BLaER1 treated with 17β-estradiol and CSF1 and Interleukin-3, amounts not matched to agents 10 nM and 100 nM (cell line): Measurements from ENCODE around the gene MCC.

Experiments used
- H3K27ac ChIP-seq, 11 experiments: shearing (Covaris generic); formaldehyde crosslinking; 2 replicates each; pipeline ENCODE4 v1.8.1; 2022
- H3K27me3 ChIP-seq, 11 experiments: shearing (Covaris generic); formaldehyde crosslinking; 2 replicates each; pipeline ENCODE4 v1.8.1; 2022
- H3K36me3 ChIP-seq, 11 experiments: shearing (Covaris generic); formaldehyde crosslinking; 2 replicates each; pipeline ENCODE4 v1.8.1; 2022
- H3K4me1 ChIP-seq, 10 experiments: shearing (Covaris generic); formaldehyde crosslinking; 2 replicates each; pipeline ENCODE4 v1.8.1; 2022
- H3K4me2 ChIP-seq, 11 experiments: shearing (Covaris generic); formaldehyde crosslinking; 2 replicates each; pipeline ENCODE4 v1.8.1; 2022
- H3K4me3 ChIP-seq, 10 experiments: shearing (Covaris generic); formaldehyde crosslinking; 2 replicates each; pipeline ENCODE4 v1.8.1; 2022
- H3K9ac ChIP-seq, 11 experiments: shearing (Covaris generic); formaldehyde crosslinking; 2 replicates each; pipeline ENCODE4 v1.8.1; 2022
- H3K9me3 ChIP-seq, 11 experiments: shearing (Covaris generic); formaldehyde crosslinking; replicated peaks in 1 of 11; 2 replicates each; pipeline ENCODE4 v1.8.1; 2022
- H4K20me1 ChIP-seq, 11 experiments: shearing (Covaris generic); formaldehyde crosslinking; 2 replicates each; pipeline ENCODE4 v1.8.1; 2022
- Cebpa-rat ChIP-seq, 11 experiments: shearing (Covaris generic); IDR thresholded peaks; 2 replicates each; pipeline ENCODE4 v1.8.1; 2022

The MCC gene

GRCh38 chr5:113005454-113005853 is 482.8 kb downstream of the MCC start:
- H3K9me3 ChIP-seq, result no peaks in the 10 kb centered on the region
- peaks cover 0 to 16% (median 0%) of the 10 kb centered on the region in 10 experiments; a peak in 6 of 20 replicates for H3K4me1 ChIP-seq
- no peak overlapping the region for H3K9ac ChIP-seq
- peaks cover 91 to 100% (median 98%) of the 10 kb centered on the region in 11 experiments for H3K36me3 ChIP-seq
- H4K20me1 ChIP-seq, result peaks cover 0 to 63% (median 11%) of the 10 kb centered on the region in 11 experiments; a peak in 14 of 22 replicates
- TF ChIP-seq Cebpa-rat (IDR thresholded peaks at IDR 0.05), result no peak
- peak overlapping the region in 2 of 11 experiments; percentile 56 to 57; a peak in 3 of 22 replicates for H3K4me2 ChIP-seq
- H3K27me3 ChIP-seq, result no peaks in the 10 kb centered on the region
- H3K27ac ChIP-seq, result no peak overlapping the region
- no peak overlapping the region for H3K4me3 ChIP-seq

- Histone ChIP-seq H3K36me3 (peaks cover 92 to 100% (median 98%) of the 10 kb centered on the region in 11 experiments), H3K27me3 (no peaks in the 10 kb centered on the region), H4K20me1 (peaks cover 0 to 80% (median 25%) of the 10 kb centered on the region in 11 experiments; a peak in 16 of 22 replicates), H3K27ac (no peak overlapping the region), H3K4me2 (no peak overlapping the region), H3K4me1 (peaks cover 0 to 16% (median 0%) of the 10 kb centered on the region in 10 experiments; a peak in 6 of 20 replicates), H3K9me3 (no peaks in the 10 kb centered on the region), H3K4me3 (no peak overlapping the region), H3K9ac (no peak overlapping the region)
- no peak for TF ChIP-seq Cebpa-rat (IDR thresholded peaks at IDR 0.05)
Measured at GRCh38 chr5:113003763-113004162, 484.5 kb downstream of the MCC start.

- TF ChIP-seq Cebpa-rat (IDR thresholded peaks at IDR 0.05), result no peak
- H3K36me3 ChIP-seq, result peaks cover 93 to 100% (median 98%) of the 10 kb centered on the region in 11 experiments
Measured at GRCh38 chr5:113002423-113002822, 485.8 kb downstream of the MCC start.

GRCh38 chr5:113000466-113000865 is 487.8 kb downstream of the MCC start:
- no peak overlapping the region for H3K4me2 ChIP-seq
- peaks cover 0 to 12% (median 0%) of the 10 kb centered on the region in 10 experiments; a peak in 4 of 20 replicates for H3K4me1 ChIP-seq
- no peaks in the 10 kb centered on the region for H3K27me3 ChIP-seq
- H3K27ac ChIP-seq, result no peak overlapping the region
- TF ChIP-seq Cebpa-rat (IDR thresholded peaks at IDR 0.05), result no peak
- peaks cover 25 to 92% (median 52%) of the 10 kb centered on the region in 11 experiments; a peak in 20 of 22 replicates for H4K20me1 ChIP-seq
- no peaks in the 10 kb centered on the region for H3K9me3 ChIP-seq
- H3K36me3 ChIP-seq, result peaks cover 86 to 98% (median 93%) of the 10 kb centered on the region in 11 experiments
- no peak overlapping the region for H3K4me3 ChIP-seq
- no peak overlapping the region for H3K9ac ChIP-seq

More at GRCh38 chr5:113002423-113002822, 485.8 kb downstream of the MCC start:
- no peak overlapping the region for H3K27ac ChIP-seq
- peaks cover 8 to 90% (median 39%) of the 10 kb centered on the region in 11 experiments; a peak in 21 of 22 replicates for H4K20me1 ChIP-seq
- peaks cover 0 to 16% (median 0%) of the 10 kb centered on the region in 10 experiments; a peak in 6 of 20 replicates for H3K4me1 ChIP-seq
- no peaks in the 10 kb centered on the region for H3K9me3 ChIP-seq
- H3K4me2 ChIP-seq, result no peak overlapping the region
- no peak overlapping the region for H3K4me3 ChIP-seq
- H3K9ac ChIP-seq, result no peak overlapping the region
- H3K27me3 ChIP-seq, result no peaks in the 10 kb centered on the region

DNA sequence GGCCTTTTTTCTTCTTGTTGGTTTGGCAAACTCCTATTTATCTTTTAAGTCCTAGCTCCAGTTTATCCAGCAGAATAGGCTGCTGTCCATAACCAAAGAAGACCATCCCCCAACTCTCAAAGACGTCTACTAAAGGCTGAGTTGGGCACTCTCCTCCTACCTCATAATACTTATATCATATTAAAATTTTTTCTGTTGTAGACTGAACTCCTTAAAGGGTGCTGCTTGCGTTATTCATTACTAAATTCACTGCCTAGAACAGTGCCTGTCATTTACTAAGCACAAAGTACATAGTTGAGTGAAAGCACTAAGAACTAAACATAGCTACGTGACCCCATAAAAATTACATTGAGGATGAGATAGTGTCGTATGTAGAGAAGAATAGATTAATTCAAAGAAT is 490.0 kb downstream of the MCC start:
- Histone ChIP-seq H3K4me1 (peaks cover 0 to 7% (median 0%) of the 10 kb centered on the region in 10 experiments; a peak in 1 of 20 replicates), H3K9me3 (no peaks in the 10 kb centered on the region), H3K9ac (no peak overlapping the region), H3K36me3 (peaks cover 83 to 97% (median 87%) of the 10 kb centered on the region in 11 experiments), H3K4me2 (no peak overlapping the region), H3K4me3 (no peak overlapping the region), H3K27ac (no peak overlapping the region), H4K20me1 (peaks cover 30 to 94% (median 74%) of the 10 kb centered on the region in 11 experiments; a peak in 21 of 22 replicates), H3K27me3 (no peaks in the 10 kb centered on the region)
- no peak for TF ChIP-seq Cebpa-rat (IDR thresholded peaks at IDR 0.05)

GRCh38 chr5:112996830-112997374 is 491.4 kb downstream of the MCC start:
- peaks cover 0 to 7% (median 0%) of the 10 kb centered on the region in 10 experiments; a peak in 1 of 20 replicates for H3K4me1 ChIP-seq
- TF ChIP-seq Cebpa-rat (IDR thresholded peaks at IDR 0.05), result no peak
- no peaks in the 10 kb centered on the region for H3K9me3 ChIP-seq
- H3K36me3 ChIP-seq, result peaks cover 81 to 97% (median 86%) of the 10 kb centered on the region in 11 experiments
- H4K20me1 ChIP-seq, result peaks cover 37 to 99% (median 81%) of the 10 kb centered on the region in 11 experiments; a peak in 21 of 22 replicates
- H3K4me3 ChIP-seq, result no peak overlapping the region
- no peak overlapping the region for H3K27ac ChIP-seq
- no peaks in the 10 kb centered on the region for H3K27me3 ChIP-seq
- no peak overlapping the region for H3K9ac ChIP-seq
- H3K4me2 ChIP-seq, result no peak overlapping the region

DNA sequence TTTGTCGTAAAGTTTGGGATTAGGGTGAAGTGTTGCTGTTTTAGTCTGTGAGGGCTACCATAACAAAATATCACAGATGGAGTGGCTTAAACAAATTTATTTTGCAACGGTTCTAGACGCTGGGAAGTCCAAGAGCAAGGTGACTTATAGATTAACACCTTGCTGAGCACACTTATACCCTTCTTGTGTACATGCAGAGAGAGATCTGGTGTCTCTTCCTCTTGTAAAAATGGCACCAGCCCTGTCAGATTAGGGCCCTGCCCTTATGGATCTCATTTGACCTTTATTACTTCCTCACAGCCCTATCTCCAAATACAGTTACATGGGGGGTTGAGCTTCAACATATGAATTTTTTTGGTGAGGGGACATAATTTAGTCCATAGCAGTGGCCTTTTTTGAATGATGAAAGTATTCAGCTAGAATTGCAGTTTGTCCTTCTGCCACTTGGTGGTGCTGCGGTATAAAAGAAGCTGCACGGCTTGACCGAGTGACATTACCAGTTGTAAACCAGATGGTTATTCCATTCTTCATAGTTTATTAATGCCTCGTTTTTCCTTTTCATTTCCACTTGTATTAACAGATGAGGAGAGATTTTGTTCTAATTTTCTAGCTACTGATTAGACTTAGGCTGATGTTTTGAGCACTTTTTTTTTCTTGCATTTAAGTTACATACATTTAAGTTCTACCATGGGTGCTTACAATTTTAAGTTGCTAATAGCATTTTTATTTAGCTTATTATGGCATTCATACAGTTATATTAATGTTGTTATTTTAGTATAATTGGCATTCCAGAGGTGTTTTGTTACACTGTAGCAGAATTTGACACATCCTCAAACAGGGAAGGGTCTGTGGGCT is 492.3 kb downstream of the MCC start:
- Histone ChIP-seq H3K4me2 (no peak overlapping the region), H3K4me1 (peaks cover 0 to 7% (median 0%) of the 10 kb centered on the region in 10 experiments; a peak in 1 of 20 replicates), H3K36me3 (peaks cover 72 to 97% (median 84%) of the 10 kb centered on the region in 11 experiments), H3K4me3 (no peak overlapping the region), H3K27me3 (no peaks in the 10 kb centered on the region), H3K9me3 (no peaks in the 10 kb centered on the region), H4K20me1 (peaks cover 46 to 99% (median 90%) of the 10 kb centered on the region in 11 experiments; a peak in 21 of 22 replicates), H3K9ac (no peak overlapping the region), H3K27ac (no peak overlapping the region)
- TF ChIP-seq Cebpa-rat (IDR thresholded peaks at IDR 0.05), result no peak

DNA sequence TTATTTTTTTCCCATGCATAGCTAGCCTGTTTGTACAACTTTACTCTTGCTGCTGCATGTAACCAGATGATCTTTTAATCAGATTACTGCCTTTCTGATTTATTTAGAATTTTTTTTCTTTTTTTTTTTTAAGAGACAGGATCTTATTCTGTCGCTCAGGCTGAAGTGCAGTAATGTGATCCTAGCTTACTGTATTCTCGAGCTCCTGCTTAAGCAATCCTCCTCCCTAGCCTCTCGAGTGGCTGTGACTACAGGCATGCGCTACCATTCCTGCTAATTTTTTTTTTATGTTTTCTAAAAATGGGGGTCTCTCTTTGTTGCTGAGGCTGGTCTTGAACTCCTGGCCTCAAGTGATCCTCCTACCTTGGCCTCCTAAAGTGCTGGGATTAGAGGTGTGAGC is 502.0 kb downstream of the MCC start:
- Histone ChIP-seq H4K20me1 (peaks cover 82 to 100% (median 99%) of the 10 kb centered on the region in 11 experiments), H3K4me2 (no peak overlapping the region), H3K9ac (no peak overlapping the region), H3K36me3 (peaks cover 60 to 98% (median 83%) of the 10 kb centered on the region in 11 experiments), H3K4me1 (peaks cover 5 to 24% (median 15%) of the 10 kb centered on the region in 10 experiments; a peak in 14 of 20 replicates), H3K9me3 (peaks cover 0 to 3% (median 0%) of the 10 kb centered on the region in 11 experiments; a peak in 1 of 22 replicates), H3K27me3 (no peaks in the 10 kb centered on the region), H3K4me3 (no peak overlapping the region), H3K27ac (no peak overlapping the region)
- TF ChIP-seq Cebpa-rat (IDR thresholded peaks at IDR 0.05), result no peak

- H3K36me3 ChIP-seq, result peaks cover 48 to 90% (median 67%) of the 10 kb centered on the region in 11 experiments
- H3K9me3 ChIP-seq, result peaks cover 0 to 3% (median 0%) of the 10 kb centered on the region in 11 experiments; a peak in 2 of 22 replicates
- no peak overlapping the region for H3K27ac ChIP-seq
- H3K4me1 ChIP-seq, result peaks cover 12 to 52% (median 27%) of the 10 kb centered on the region in 10 experiments; a peak in 18 of 20 replicates
- H3K4me3 ChIP-seq, result no peak overlapping the region
- peak overlapping the region in 8 of 11 experiments; percentile 6 to 22 (median 10); a peak in 8 of 22 replicates for H3K4me2 ChIP-seq
- no peak overlapping the region for H3K9ac ChIP-seq
- peaks cover 75 to 100% (median 94%) of the 10 kb centered on the region in 11 experiments for H4K20me1 ChIP-seq
- no peaks in the 10 kb centered on the region for H3K27me3 ChIP-seq
- TF ChIP-seq Cebpa-rat (IDR thresholded peaks at IDR 0.05), result no peak
Measured at GRCh38 chr5:112983363-112983762, 504.9 kb downstream of the MCC start.
